GM23248 (cell line): Measurements from ENCODE around the gene ITFG1. TPM values are rescaled to one million over a fixed set of nuclear protein-coding genes. Genes with fewer than 3 reads are reported as not detected.

ENCODE experiments used
- DNase-seq: peaks from one replicate; pipeline ENCODE4 v3.0.0-alpha.2; 2015
- H2AFZ ChIP-seq: fragments of 200-600 bp; sonication (generic); 2 replicates; pipeline ENCODE4 v1.6.1; 2016; ENCODE audit warnings: antibody characterized with exemption
- H3F3A ChIP-seq: fragments of 200-600 bp; sonication (generic); 2 replicates; pipeline ENCODE4 v1.6.1; 2016; ENCODE audit warnings: mild to moderate bottlenecking, antibody characterized with exemption, mixed run types; ENCODE audit not compliant: insufficient read depth
- H3K27ac ChIP-seq: fragments of 200-600 bp; sonication (generic); 2 replicates; pipeline ENCODE4 v1.5.1; 2016; ENCODE audit warnings: mild to moderate bottlenecking
- H3K27me3 ChIP-seq: fragments of 200-600 bp; sonication (generic); replicated peaks from 2 replicates; pipeline ENCODE4 v1.6.1; 2016; ENCODE audit warnings: mild to moderate bottlenecking; ENCODE audit not compliant: insufficient read depth
- H3K36me3 ChIP-seq: fragments of 200-600 bp; sonication (generic); 2 replicates; pipeline ENCODE4 v1.6.1; 2016; ENCODE audit warnings: low read depth, mild to moderate bottlenecking
- H3K4me1 ChIP-seq: fragments of 200-600 bp; sonication (generic); 2 replicates; pipeline ENCODE4 v1.6.1; 2016; ENCODE audit warnings: mild to moderate bottlenecking; ENCODE audit not compliant: insufficient read depth
- H3K4me2 ChIP-seq: fragments of 200-600 bp; sonication (generic); one replicate; pipeline ENCODE4 v1.6.1; 2016; ENCODE audit warnings: mild to moderate bottlenecking; ENCODE audit not compliant: unreplicated experiment
- H3K4me3 ChIP-seq: fragments of 200-600 bp; sonication (generic); 2 replicates; pipeline ENCODE4 v1.5.1; 2016; ENCODE audit warnings: mild to moderate bottlenecking
- H3K79me2 ChIP-seq: fragments of 200-600 bp; sonication (generic); 2 replicates; pipeline ENCODE4 v1.6.1; 2016; ENCODE audit warnings: mild to moderate bottlenecking; ENCODE audit not compliant: insufficient read depth
- H3K9ac ChIP-seq: fragments of 200-600 bp; sonication (generic); 2 replicates; pipeline ENCODE4 v1.6.1; 2016; ENCODE audit warnings: mild to moderate bottlenecking
- H3K9me2 ChIP-seq: fragments of 200-600 bp; sonication (generic); 2 replicates; pipeline ENCODE4 v1.6.1; 2016; ENCODE audit warnings: mixed run types, mild to moderate bottlenecking, moderate library complexity; ENCODE audit not compliant: insufficient read depth
- H3K9me3 ChIP-seq: fragments of 200-600 bp; sonication (generic); one replicate; pipeline ENCODE4 v1.6.1; 2017; ENCODE audit warnings: low read depth
- H4K20me1 ChIP-seq: fragments of 200-600 bp; sonication (generic); 2 replicates; pipeline ENCODE4 v1.6.0; 2016; ENCODE audit not compliant: insufficient read depth
- EZH2 ChIP-seq: fragments of 200-600 bp; sonication (generic); IDR thresholded peaks from 2 replicates; pipeline ENCODE4 v1.6.1; 2018; ENCODE audit warnings: antibody characterized with exemption, mild to moderate bottlenecking; ENCODE audit not compliant: insufficient read depth, poor library complexity, severe bottlenecking
- EZH2phosphoT487 ChIP-seq: fragments of 200-600 bp; sonication (generic); IDR thresholded peaks from 2 replicates; pipeline ENCODE4 v1.6.1; 2018; ENCODE audit warnings: antibody characterized with exemption, moderate library complexity, mild to moderate bottlenecking, low read depth; ENCODE audit not compliant: insufficient read depth
- WGBS, 2 experiments: methylation state at CpG; one replicate each; pipeline ENCODE4 v1.1.6; 2015 to 2017; ENCODE audit warnings: low lambda C conversion rate in 2 of 2, low coverage in 1 of 2; ENCODE audit errors: missing lambda C conversion rate in 2 of 2; 5-methylcytosine and 5-hydroxymethylcytosine counted together
- in situ Hi-C: fragments of 300-500 bp; cut with MboI; formaldehyde crosslinking; loops from 2 replicates; pipeline ENCODE4 v1.15.0; 2020
- polyA plus RNA-seq: library from polyadenylated mRNA; unstranded; fragments of >200 nt; fragmentation: Nextera tagmentation; extraction: Ambion mirVana; gene quantifications from 2 replicates; pipeline ENCODE4 v1.2.1, GENCODE V29; 2016
- total RNA-seq: library from RNA; depleted of rRNA; stranded (reverse); fragments of >200 nt; shearing (Covaris generic); gene quantifications from 2 replicates; pipeline ENCODE4 v1.2.3, GENCODE V29; 2014

ITFG1 gene
- total and polyA plus RNA-seq, 2 experiments from 2014 or later, result 78.2 to 111 TPM

DNA sequence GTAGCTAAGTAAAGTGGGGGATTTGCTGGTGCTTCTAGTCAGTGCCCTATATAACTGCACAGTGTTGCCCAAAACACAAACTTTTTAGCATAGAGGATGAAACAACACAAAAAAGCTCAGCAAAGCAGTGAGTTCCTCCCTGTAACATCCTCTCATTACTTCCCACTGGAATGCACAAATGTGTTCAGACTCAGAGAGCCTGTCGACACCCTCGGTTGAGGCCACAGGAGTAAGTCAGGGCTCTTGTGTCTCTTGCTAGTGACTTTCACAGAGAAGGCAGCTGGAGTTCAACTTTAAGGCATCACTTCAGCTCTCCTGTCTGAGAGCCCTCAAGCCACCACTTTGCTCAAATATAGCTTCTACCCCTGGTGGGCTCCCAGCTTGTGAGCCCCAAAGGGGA is 209.9 kb downstream of the ITFG1 start:
- no peaks in the 10 kb centered on the region; the same call in 1 of the 2 replicates for H3K36me3 ChIP-seq
- H3K9me3 ChIP-seq, result no peaks in the 10 kb centered on the region
- no peaks in the 10 kb centered on the region for H3F3A ChIP-seq
- no peaks in the 10 kb centered on the region for H4K20me1 ChIP-seq
- H3K9me2 ChIP-seq, result no peaks in the 10 kb centered on the region
- no peaks in the 10 kb centered on the region for H3K27me3 ChIP-seq
- WGBS, 2 experiments, result 82 to 83% methylated on average over 2 of the region's 2 CpGs
- H3K27ac ChIP-seq, result no peak overlapping the region
- no peaks in the 10 kb centered on the region for H3K79me2 ChIP-seq
- H3K4me3 ChIP-seq, result no peak overlapping the region
- no peak overlapping the region for H2AFZ ChIP-seq
- no peak overlapping the region for H3K9ac ChIP-seq
- in situ Hi-C loops, result no loop called here
- no peak overlapping the region for H3K4me2 ChIP-seq
- no peaks in the 10 kb centered on the region for H3K4me1 ChIP-seq
- TF ChIP-seq EZH2 (no peak), EZH2phosphoT487 (no peak)
- DNase-seq, result no peak

DNA sequence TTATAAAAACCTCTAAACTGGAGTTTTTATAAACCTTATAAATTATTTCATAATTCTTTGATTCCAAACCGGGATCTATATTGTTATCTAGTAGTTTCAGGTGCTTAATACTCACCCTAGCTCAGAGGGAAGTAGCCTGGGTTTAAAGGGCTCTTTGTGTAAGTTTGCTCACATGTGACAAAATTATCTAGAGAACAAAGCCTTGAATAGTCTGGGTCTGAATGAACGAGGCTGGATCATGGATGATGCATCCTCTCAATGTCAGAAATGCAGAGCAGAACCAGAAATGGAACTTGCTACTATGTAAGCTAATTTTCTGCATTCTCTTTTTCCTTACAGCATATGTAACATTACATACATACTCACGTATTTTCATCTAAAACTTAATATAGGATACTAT is 213.2 kb downstream of the ITFG1 start:
- in situ Hi-C loops, result no loop called here
- TF ChIP-seq EZH2 (no peak), EZH2phosphoT487 (no peak)
- no peak overlapping the region for H3K4me2 ChIP-seq

DNA sequence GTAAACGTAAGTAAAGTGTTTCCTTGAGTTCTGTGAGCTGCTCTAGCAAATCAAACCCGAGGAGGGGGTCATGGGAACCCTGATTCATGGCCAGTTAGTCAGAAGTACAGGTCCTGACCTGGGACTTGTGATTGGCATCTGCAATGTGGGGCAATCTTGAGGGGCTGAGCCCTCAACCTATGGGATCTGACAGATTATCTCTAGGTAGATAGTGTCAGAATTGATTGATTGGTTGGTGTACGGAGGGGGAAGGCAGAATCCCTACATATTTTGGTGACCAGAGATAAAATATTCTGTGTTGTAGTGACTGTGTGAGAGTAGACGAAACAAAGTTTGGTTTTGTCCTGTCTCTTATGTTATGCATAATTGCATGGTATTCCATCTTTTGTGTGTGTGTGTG is 216.7 kb downstream of the ITFG1 start:
- no peaks in the 10 kb centered on the region for H4K20me1 ChIP-seq
- no peak overlapping the region for H2AFZ ChIP-seq
- no peaks in the 10 kb centered on the region for H3K4me1 ChIP-seq
- DNase-seq, result no peak
- H3K36me3 ChIP-seq, result no peaks in the 10 kb centered on the region
- TF ChIP-seq EZH2, result no peak
- no peak for TF ChIP-seq EZH2phosphoT487
- no peak overlapping the region for H3K27ac ChIP-seq
- in situ Hi-C loops, result no loop called here
- H3F3A ChIP-seq, result no peaks in the 10 kb centered on the region
- no peak overlapping the region for H3K4me3 ChIP-seq
- no peaks in the 10 kb centered on the region for H3K9me3 ChIP-seq
- no peaks in the 10 kb centered on the region for H3K9me2 ChIP-seq
- 74 to 80% methylated on average over 4 of the region's 4 CpGs for WGBS, 2 experiments
- no peak overlapping the region for H3K4me2 ChIP-seq
- H3K79me2 ChIP-seq, result no peaks in the 10 kb centered on the region
- H3K9ac ChIP-seq, result no peak overlapping the region
- H3K27me3 ChIP-seq, result no peaks in the 10 kb centered on the region

More for the DNA sequence above, 213.2 kb downstream of the ITFG1 start:
- Histone ChIP-seq H3K9me2 (no peaks in the 10 kb centered on the region), H2AFZ (no peak overlapping the region), H3K36me3 (no peaks in the 10 kb centered on the region), H3K4me3 (no peak overlapping the region), H3K4me1 (no peaks in the 10 kb centered on the region), H4K20me1 (no peaks in the 10 kb centered on the region), H3K9ac (no peak overlapping the region), H3K27me3 (no peaks in the 10 kb centered on the region), H3K9me3 (no peaks in the 10 kb centered on the region), H3F3A (no peaks in the 10 kb centered on the region), H3K27ac (no peak overlapping the region), H3K79me2 (no peaks in the 10 kb centered on the region)
- no peak for DNase-seq
- 78 to 83% methylated on average over 3 of the region's 3 CpGs for WGBS, 2 experiments

DNA sequence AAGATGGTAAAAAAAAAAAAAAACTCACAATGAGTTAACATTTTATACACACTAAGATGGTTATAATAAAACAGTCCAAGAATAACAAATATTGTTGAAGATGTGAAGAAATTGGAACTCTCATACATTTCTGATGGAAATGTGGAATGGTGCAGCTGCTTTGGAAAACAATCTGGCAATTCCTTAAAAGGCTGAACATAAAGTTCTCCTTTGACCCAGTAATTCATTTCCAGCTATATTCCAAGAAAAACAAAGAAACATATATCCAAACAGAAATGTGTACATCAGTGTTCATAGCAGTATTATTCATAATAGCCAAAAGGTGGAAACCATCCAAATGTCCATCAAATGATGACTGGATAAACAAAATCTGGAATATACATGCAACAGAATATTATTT is 219.8 kb downstream of the ITFG1 start:
- H3K27me3 ChIP-seq, result no peaks in the 10 kb centered on the region
- no peaks in the 10 kb centered on the region for H3K36me3 ChIP-seq
- no peak overlapping the region for H3K27ac ChIP-seq
- no peak overlapping the region for H2AFZ ChIP-seq
- in situ Hi-C loops, result no loop called here
- H3K4me2 ChIP-seq, result no peak overlapping the region
- TF ChIP-seq EZH2phosphoT487, result no peak
- no peak for TF ChIP-seq EZH2
- H4K20me1 ChIP-seq, result no peaks in the 10 kb centered on the region
- H3K79me2 ChIP-seq, result no peaks in the 10 kb centered on the region
- DNase-seq, result no peak
- H3K4me1 ChIP-seq, result no peaks in the 10 kb centered on the region
- no peaks in the 10 kb centered on the region for H3F3A ChIP-seq
- no peaks in the 10 kb centered on the region for H3K9me2 ChIP-seq
- no peaks in the 10 kb centered on the region for H3K9me3 ChIP-seq
- no peak overlapping the region for H3K4me3 ChIP-seq
- no peak overlapping the region for H3K9ac ChIP-seq

DNA sequence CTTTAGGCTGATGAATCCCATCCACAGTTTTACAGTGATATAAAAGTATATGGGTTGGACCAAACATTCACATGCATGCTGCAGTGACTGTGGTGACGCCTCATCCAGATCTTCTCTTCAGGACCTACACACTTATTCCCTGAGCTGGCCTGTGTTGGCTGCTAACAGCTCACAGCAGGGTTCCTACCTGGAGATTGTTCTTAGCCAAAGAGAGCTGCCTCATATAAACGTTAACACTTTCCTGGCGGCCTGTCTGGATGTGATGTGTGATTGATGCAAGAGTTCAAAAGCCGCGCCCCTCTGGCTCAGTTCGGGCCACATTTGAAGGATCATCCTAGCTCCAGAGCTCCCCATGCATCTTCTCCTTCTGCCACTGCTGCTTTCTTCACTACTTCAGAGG is 224.1 kb downstream of the ITFG1 start:
- Histone ChIP-seq H3K4me2 (no peak overlapping the region), H3K79me2 (no peaks in the 10 kb centered on the region), H3K4me3 (no peak overlapping the region), H3K9me2 (no peaks in the 10 kb centered on the region), H3K27ac (no peak overlapping the region), H3F3A (no peaks in the 10 kb centered on the region), H2AFZ (no peak overlapping the region), H3K4me1 (no peaks in the 10 kb centered on the region), H3K9ac (no peak overlapping the region), H3K9me3 (no peaks in the 10 kb centered on the region), H4K20me1 (no peaks in the 10 kb centered on the region), H3K27me3 (no peaks in the 10 kb centered on the region), H3K36me3 (no peaks in the 10 kb centered on the region)
- no peak for DNase-seq
- TF ChIP-seq EZH2phosphoT487 (no peak), EZH2 (no peak)
- in situ Hi-C loops, result no loop called here
- 74 to 75% methylated on average over 6 of the region's 6 CpGs for WGBS, 2 experiments
